HG03342 (cell line): ENCODE measurements around the gene TMEM72.

Experiments used
- ATAC-seq: cut with Tn5 transposase; IDR thresholded peaks from one replicate; pipeline ENCODE4 v1.9.1; 2021; ENCODE audit warnings: mild to moderate bottlenecking, moderate library complexity; ENCODE audit not compliant: unreplicated experiment

Gene TMEM72

GRCh38 chr10:44977287-44978212, 66.4 kb downstream of the TMEM72 start:
- no peak for ATAC-seq

- ATAC-seq = no peak
Observed at GRCh38 chr10:44978213-44978569, 67.1 kb downstream of the TMEM72 start.

- no peak for ATAC-seq
Observed at GRCh38 chr10:44978570-44979280, 67.6 kb downstream of the TMEM72 start, which contains the start of gene DEPP1. Gene DEPP1, minus strand, starts transcription at chr10:44978809. Its CDS starts 779 bp downstream, at chr10:44978030.

GRCh38 chr10:44979281-44980191, 68.4 kb downstream of the TMEM72 start:
- no peak for ATAC-seq

GRCh38 chr10:44980309-44981171, 69.4 kb downstream of the TMEM72 start:
- ATAC-seq = no peak

GRCh38 chr10:44981172-44982113, 70.3 kb downstream of the TMEM72 start:
- ATAC-seq = peak; percentile 52

GRCh38 chr10:44982114-44982460, 71.0 kb downstream of the TMEM72 start:
- ATAC-seq = no peak

GRCh38 chr10:44982496-44982895, 71.4 kb downstream of the TMEM72 start:
- ATAC-seq = no peak

GRCh38 chr10:44983066-44983894, 72.1 kb downstream of the TMEM72 start:
- ATAC-seq = no peak

- ATAC-seq = no peak
Observed at GRCh38 chr10:44983895-44984278, 72.8 kb downstream of the TMEM72 start.

- no peak for ATAC-seq
Observed at GRCh38 chr10:44984671-44985101, 73.5 kb downstream of the TMEM72 start.

- no peak for ATAC-seq
Observed at GRCh38 chr10:44985175-44985681, 74.1 kb downstream of the TMEM72 start.

- no peak for ATAC-seq
Observed at GRCh38 chr10:44986179-44986578, 75.0 kb downstream of the TMEM72 start.
